DND-41 (cell line): ENCODE data around the gene APOC3.

Source experiments
- EZH2 ChIP-seq: IDR thresholded peaks from 3 replicates; pipeline ENCODE4 v1.6.1; 2012; ENCODE audit warnings: borderline replicate concordance, low read depth, mild to moderate bottlenecking, moderate library complexity, low read length, inconsistent platforms; ENCODE audit not compliant: severe bottlenecking
- TF ChIP-seq, protein P1 (sequence below): IDR thresholded peaks from 2 replicates; pipeline ENCODE4 v1.5.1; 2012; ENCODE audit warnings: borderline replicate concordance, low read length, moderate library complexity, mild to moderate bottlenecking; ENCODE audit not compliant: poor library complexity, severe bottlenecking; ENCODE audit errors: extremely low read depth

DNA sequence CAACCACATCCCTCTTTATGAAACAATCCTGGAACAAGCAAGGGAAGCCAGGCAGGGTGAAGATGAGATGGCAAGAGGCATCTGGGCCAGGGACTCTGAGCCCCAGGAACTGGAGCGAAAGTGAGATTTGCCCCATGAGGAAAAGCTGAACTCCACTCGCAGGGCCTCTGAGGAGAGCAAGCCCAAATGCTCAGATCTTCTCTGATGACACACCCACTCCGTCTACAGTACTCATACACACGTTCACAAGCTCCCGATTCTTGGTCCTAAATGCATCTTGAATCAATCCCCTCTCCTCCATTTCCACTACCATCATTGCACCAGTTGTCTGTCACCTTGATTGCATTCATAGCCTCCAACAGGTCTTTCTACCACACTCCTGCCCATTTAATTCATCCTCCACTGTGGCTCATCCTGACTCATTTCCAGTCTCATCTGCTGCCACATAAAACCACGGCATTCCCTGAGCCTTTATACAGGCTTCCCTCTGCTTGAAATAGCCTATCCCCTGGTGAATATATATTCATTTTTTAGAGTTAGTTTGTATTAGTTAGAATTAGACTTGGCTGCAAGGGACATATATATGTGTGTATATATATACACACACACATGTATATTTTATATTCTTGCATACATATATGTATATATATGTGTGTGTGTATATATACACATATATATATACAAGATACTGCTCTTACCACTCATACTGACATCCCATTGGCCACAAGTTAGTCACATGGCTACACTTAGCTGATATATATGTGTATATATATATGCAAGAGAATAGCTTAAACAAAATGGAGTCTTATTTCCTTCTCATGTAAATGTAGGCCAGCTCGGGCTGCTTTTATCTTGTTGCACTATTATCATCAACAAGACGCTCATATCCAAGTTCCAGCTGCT lies 36.6 kb upstream of the APOC3 start:
- TF ChIP-seq, protein P1, sequence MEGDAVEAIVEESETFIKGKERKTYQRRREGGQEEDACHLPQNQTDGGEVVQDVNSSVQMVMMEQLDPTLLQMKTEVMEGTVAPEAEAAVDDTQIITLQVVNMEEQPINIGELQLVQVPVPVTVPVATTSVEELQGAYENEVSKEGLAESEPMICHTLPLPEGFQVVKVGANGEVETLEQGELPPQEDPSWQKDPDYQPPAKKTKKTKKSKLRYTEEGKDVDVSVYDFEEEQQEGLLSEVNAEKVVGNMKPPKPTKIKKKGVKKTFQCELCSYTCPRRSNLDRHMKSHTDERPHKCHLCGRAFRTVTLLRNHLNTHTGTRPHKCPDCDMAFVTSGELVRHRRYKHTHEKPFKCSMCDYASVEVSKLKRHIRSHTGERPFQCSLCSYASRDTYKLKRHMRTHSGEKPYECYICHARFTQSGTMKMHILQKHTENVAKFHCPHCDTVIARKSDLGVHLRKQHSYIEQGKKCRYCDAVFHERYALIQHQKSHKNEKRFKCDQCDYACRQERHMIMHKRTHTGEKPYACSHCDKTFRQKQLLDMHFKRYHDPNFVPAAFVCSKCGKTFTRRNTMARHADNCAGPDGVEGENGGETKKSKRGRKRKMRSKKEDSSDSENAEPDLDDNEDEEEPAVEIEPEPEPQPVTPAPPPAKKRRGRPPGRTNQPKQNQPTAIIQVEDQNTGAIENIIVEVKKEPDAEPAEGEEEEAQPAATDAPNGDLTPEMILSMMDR = no peak
- TF ChIP-seq EZH2 = no peak
